K562 (cell line): ENCODE results near the gene CNOT4. TPM values are rescaled to one million over a fixed set of nuclear protein-coding genes. Genes with fewer than 3 reads are reported as not detected.
A peak's percentile ranks its signal among the peaks of the same experiment; 100 is the strongest.

ENCODE experiments used
- CBX8 ChIP-seq: fragments of 200-600 bp; sonication (generic); IDR thresholded peaks from 2 replicates; pipeline ENCODE4 v1.6.1; 2012; ENCODE audit warnings: borderline replicate concordance, mixed run types, low read depth, mild to moderate bottlenecking, moderate library complexity, mixed read lengths, low read length, control low read depth, inconsistent platforms; ENCODE audit not compliant: poor library complexity, severe bottlenecking; ENCODE audit errors: extremely low read depth
- EP400 ChIP-seq: fragments of 450-650 bp; IDR thresholded peaks from 2 replicates; pipeline ENCODE4 v1.6.1; 2017; ENCODE audit warnings: antibody characterized with exemption, mild to moderate bottlenecking, moderate library complexity
- GABPB1 ChIP-seq: sonication (generic); formaldehyde crosslinking; IDR thresholded peaks from 2 replicates; pipeline ENCODE4 v1.8.0; 2022; ENCODE audit warnings: mild to moderate bottlenecking, missing genetic modification reagents
- HCFC1 ChIP-seq: IDR thresholded peaks from 2 replicates; pipeline ENCODE4 v1.6.1; 2012; ENCODE audit warnings: low read depth, low read length, improper control_type of control experiment
- HNRNPK ChIP-seq: fragments of 200-400 bp; formaldehyde crosslinking; IDR thresholded peaks from one replicate; pipeline ENCODE4 v1.6.1; 2018; ENCODE audit warnings: mild to moderate bottlenecking, low read depth, low read length; ENCODE audit not compliant: poor library complexity, severe bottlenecking
- KDM4B ChIP-seq, 2 experiments: fragments of 450-650 bp in 1 of 2; sonication (generic) in 1 of 2; IDR thresholded peaks; 2 replicates each; pipeline ENCODE4 v1.6.1; 2016 to 2017; ENCODE audit warnings: borderline replicate concordance in 2 of 2, antibody characterized with exemption in 1 of 2, low read depth in 1 of 2, mild to moderate bottlenecking in 1 of 2
- KLF10 ChIP-seq: fragments of 250-450 bp; sonication (Bioruptor Pico); IDR thresholded peaks from 2 replicates; pipeline ENCODE4 v1.6.1; 2021; ENCODE audit warnings: matching md5 sums
- NFRKB ChIP-seq: fragments of 450-650 bp; IDR thresholded peaks from 2 replicates; pipeline ENCODE4 v1.6.1; 2016; ENCODE audit warnings: low read depth
- NR3C1 ChIP-seq: sonication (generic); formaldehyde crosslinking; IDR thresholded peaks from 2 replicates; pipeline ENCODE4 v1.8.1; 2022; ENCODE audit warnings: missing genetic modification reagents
- POLR2AphosphoS5 ChIP-seq: IDR thresholded peaks from 2 replicates; pipeline ENCODE4 v1.6.1; 2011; ENCODE audit warnings: mild to moderate bottlenecking, low read depth, low read length, moderate library complexity; ENCODE audit not compliant: control insufficient read depth, insufficient read depth
- POLR3A ChIP-seq: IDR thresholded peaks from 2 replicates; pipeline ENCODE4 v1.6.1; 2011; ENCODE audit warnings: borderline replicate concordance, mild to moderate bottlenecking, moderate library complexity; ENCODE audit not compliant: insufficient read length, insufficient read depth; ENCODE audit errors: extremely low read depth
- PTBP1 ChIP-seq: fragments of 200-400 bp; formaldehyde crosslinking; IDR thresholded peaks from 2 replicates; pipeline ENCODE4 v1.6.1; 2017; ENCODE audit warnings: low read depth, low read length
- RFX5 ChIP-seq: IDR thresholded peaks from 2 replicates; pipeline ENCODE4 v1.6.1; 2011; ENCODE audit warnings: low read depth, mild to moderate bottlenecking, improper control_type of control experiment, low read length
- SMARCA4 ChIP-seq: fragments of 450-650 bp; IDR thresholded peaks from 2 replicates; pipeline ENCODE4 v1.6.1; 2016
- STAT5A ChIP-seq: IDR thresholded peaks from 2 replicates; pipeline ENCODE4 v1.6.1; 2012; ENCODE audit warnings: low read length, inconsistent platforms, borderline replicate concordance
- TRIM28 ChIP-seq: fragments of 450-650 bp; IDR thresholded peaks from 2 replicates; pipeline ENCODE4 v1.6.1; 2017
- XRCC5 ChIP-seq: fragments of 200-400 bp; formaldehyde crosslinking; IDR thresholded peaks from 2 replicates; pipeline ENCODE4 v1.6.1; 2017; ENCODE audit warnings: low read depth, mild to moderate bottlenecking, low read length
- ZNF384 ChIP-seq: IDR thresholded peaks from 2 replicates; pipeline ENCODE4 v1.6.1; 2012; ENCODE audit warnings: low read depth, low read length, improper control_type of control experiment
- ZNF592 ChIP-seq: fragments of 450-650 bp; IDR thresholded peaks from 2 replicates; pipeline ENCODE4 v1.6.1; 2017; ENCODE audit warnings: antibody characterized with exemption, mild to moderate bottlenecking
- ZSCAN32 ChIP-seq: fragments of 450-650 bp; formaldehyde crosslinking; IDR thresholded peaks from 2 replicates; pipeline ENCODE4 v1.4.0; 2020; ENCODE audit warnings: mild to moderate bottlenecking, moderate library complexity
- polyA plus RNA-seq, 8 experiments: library from polyadenylated mRNA; depleted of rRNA in 4 of 8; stranded (reverse) in 5 of 8; unstranded in 3 of 8; fragments of >200 nt; fragmentation: Nextera tagmentation in 2 of 8; fragmentation: Illumina TruSeq in 1 of 8; extraction: Ambion mirVana in 2 of 8; extraction: Trizol in 1 of 8; gene quantifications; 2 replicates each; pipeline versions ENCODE4 v1.2.1 to v1.2.3, GENCODE V29; 2011 to 2014; ENCODE audit warnings: inconsistent platforms in 1 of 8, missing spikeins in 1 of 8
- total RNA-seq, 7 experiments: library from RNA; depleted of rRNA in 6 of 7; stranded (reverse); fragments of >200 nt in 6 of 7; fragmentation: Illumina TruSeq in 2 of 7; extraction: Trizol in 2 of 7; gene quantifications; 2 replicates each; pipeline versions ENCODE4 v1.2.1 to v1.2.3, GENCODE V29; 2011 to 2021; ENCODE audit warnings: low replicate concordance in 1 of 7
- TF ChIP-seq, protein P1 (sequence below): fragments of 450-650 bp; formaldehyde crosslinking; IDR thresholded peaks from 2 replicates; pipeline ENCODE4 v1.4.0; 2020; ENCODE audit warnings: mild to moderate bottlenecking, moderate library complexity
- TF ChIP-seq, protein P2 (sequence below), 2 experiments: fragments of 450-650 bp; conservative IDR thresholded peaks; 2 replicates each; pipeline ENCODE4 v1.6.1; 2017; ENCODE audit warnings: mild to moderate bottlenecking in 2 of 2, moderate library complexity in 2 of 2

CNOT4 gene
- total and polyA plus RNA-seq, 9 of the 15 experiments (the other 6 are each of a cell fraction or from before 2014, with no cell fraction given): 8.6 to 24.1 (median 15.4) TPM

DNA sequence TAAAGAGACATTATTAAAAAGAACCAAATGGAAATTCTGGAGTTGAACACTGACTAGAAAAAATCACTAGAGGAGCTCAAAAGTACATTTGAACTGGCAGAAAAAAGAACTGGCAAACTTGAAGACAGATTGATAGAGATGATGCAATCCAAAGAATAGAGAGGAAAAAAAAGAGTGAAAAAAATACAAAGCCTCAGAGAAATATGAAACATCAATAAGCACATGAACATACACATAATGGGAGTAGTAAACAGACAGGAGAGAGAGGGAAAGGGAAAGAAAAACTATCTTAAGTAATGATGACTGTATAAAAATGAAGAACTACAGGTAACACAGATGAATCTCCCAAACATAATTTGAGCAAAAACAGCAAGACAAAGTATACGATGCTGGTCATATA lies 61.1 kb downstream of the CNOT4 start (continued):
- TF ChIP-seq STAT5A (no peak), CBX8 (no peak), KLF10 (CRISPR knock-in tag) (no peak), SMARCA4 (peak; percentile 65; the same call in 1 of the 2 replicates), EP400 (peak; percentile 37; the same call in 1 of the 2 replicates), ZSCAN32 (CRISPR knock-in tag) (peak; percentile 69), KDM4B (IDR thresholded peaks at IDR 0.05; ENCODE audit: borderline replicate concordance in 2 of 2, low read depth in 1 of 2) (no peak), ZNF592 (no peak), GABPB1 (CRISPR knock-in tag) (no peak), NR3C1 (CRISPR knock-in tag) (no peak), HNRNPK (no peak), XRCC5 (no peak), TRIM28 (no peak), PTBP1 (no peak), POLR3A (no peak), HCFC1 (no peak), RFX5 (no peak), ZNF384 (peak; percentile 68; the same call in 1 of the 2 replicates), NFRKB (no peak), POLR2AphosphoS5 (no peak)
- TF ChIP-seq, protein P1, sequence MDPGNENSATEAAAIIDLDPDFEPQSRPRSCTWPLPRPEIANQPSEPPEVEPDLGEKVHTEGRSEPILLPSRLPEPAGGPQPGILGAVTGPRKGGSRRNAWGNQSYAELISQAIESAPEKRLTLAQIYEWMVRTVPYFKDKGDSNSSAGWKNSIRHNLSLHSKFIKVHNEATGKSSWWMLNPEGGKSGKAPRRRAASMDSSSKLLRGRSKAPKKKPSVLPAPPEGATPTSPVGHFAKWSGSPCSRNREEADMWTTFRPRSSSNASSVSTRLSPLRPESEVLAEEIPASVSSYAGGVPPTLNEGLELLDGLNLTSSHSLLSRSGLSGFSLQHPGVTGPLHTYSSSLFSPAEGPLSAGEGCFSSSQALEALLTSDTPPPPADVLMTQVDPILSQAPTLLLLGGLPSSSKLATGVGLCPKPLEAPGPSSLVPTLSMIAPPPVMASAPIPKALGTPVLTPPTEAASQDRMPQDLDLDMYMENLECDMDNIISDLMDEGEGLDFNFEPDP (CRISPR knock-in tag): no peak
- TF ChIP-seq, protein P2, sequence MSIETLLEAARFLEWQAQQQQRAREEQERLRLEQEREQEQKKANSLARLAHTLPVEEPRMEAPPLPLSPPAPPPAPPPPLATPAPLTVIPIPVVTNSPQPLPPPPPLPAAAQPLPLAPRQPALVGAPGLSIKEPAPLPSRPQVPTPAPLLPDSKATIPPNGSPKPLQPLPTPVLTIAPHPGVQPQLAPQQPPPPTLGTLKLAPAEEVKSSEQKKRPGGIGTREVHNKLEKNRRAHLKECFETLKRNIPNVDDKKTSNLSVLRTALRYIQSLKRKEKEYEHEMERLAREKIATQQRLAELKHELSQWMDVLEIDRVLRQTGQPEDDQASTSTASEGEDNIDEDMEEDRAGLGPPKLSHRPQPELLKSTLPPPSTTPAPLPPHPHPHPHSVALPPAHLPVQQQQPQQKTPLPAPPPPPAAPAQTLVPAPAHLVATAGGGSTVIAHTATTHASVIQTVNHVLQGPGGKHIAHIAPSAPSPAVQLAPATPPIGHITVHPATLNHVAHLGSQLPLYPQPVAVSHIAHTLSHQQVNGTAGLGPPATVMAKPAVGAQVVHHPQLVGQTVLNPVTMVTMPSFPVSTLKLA (conservative IDR thresholded peaks at IDR 0.05): no peak
